IgD-negative memory B cell (primary cell): Measurements from ENCODE around the gene QSOX2. TPM values are rescaled to one million over a fixed set of nuclear protein-coding genes. Genes with fewer than 3 reads are reported as not detected.

Experiments
- H3K27ac Mint-ChIP-seq, 3 donors: one replicate each; pipeline ENCODE4 v1.8.0; 2020 to 2022; ENCODE audit warnings: mild to moderate bottlenecking in 3 of 3, mixed read lengths in 3 of 3, moderate library complexity in 1 of 3
- H3K27me3 Mint-ChIP-seq: one replicate; pipeline ENCODE4 v1.8.0; 2021; ENCODE audit warnings: mixed read lengths
- H3K36me3 Mint-ChIP-seq: one replicate; pipeline ENCODE4 v1.8.0; 2020; ENCODE audit warnings: mild to moderate bottlenecking, mixed read lengths
- H3K4me1 Mint-ChIP-seq, 3 donors: one replicate each; pipeline ENCODE4 v1.8.0; 2020 to 2022; ENCODE audit warnings: mixed read lengths in 3 of 3, mild to moderate bottlenecking in 1 of 3
- H3K4me3 Mint-ChIP-seq, 4 donors: one replicate each; pipeline ENCODE4 v1.8.0; 2020 to 2022; ENCODE audit warnings: mild to moderate bottlenecking in 4 of 4, mixed read lengths in 4 of 4, moderate library complexity in 3 of 4
- H3K9me3 Mint-ChIP-seq, 3 donors: one replicate each; pipeline ENCODE4 v1.8.0; 2020 to 2021; ENCODE audit warnings: mixed read lengths in 3 of 3, mild to moderate bottlenecking in 1 of 3
- polyA plus RNA-seq: library from polyadenylated mRNA; unstranded; fragments of 300-500 nt; fragmentation: Illumina TruSeq; gene quantifications from one replicate; pipeline ENCODE4 v1.2.3, GENCODE V29; 2021

The QSOX2 gene
- polyA plus RNA-seq, 1 donor from 2014 or later, result 2.1 TPM

GRCh38 chr9:136208675-136209074 lies 36.9 kb downstream of the QSOX2 start:
- H3K36me3 Mint-ChIP-seq, result peaks cover 6% of the 10 kb centered on the region
- peaks cover 16% of the 10 kb centered on the region for H3K27me3 Mint-ChIP-seq
- peak overlapping the region in 1 of 3 donors; percentile 73 for H3K27ac Mint-ChIP-seq
- H3K4me1 Mint-ChIP-seq, result peaks cover 2 to 17% (median 6%) of the 10 kb centered on the region in 3 donors
- no peak overlapping the region for H3K4me3 Mint-ChIP-seq
- H3K9me3 Mint-ChIP-seq, result no peaks in the 10 kb centered on the region

GRCh38 chr9:136207616-136208015 lies 38.0 kb downstream of the QSOX2 start:
- peaks cover 4% of the 10 kb centered on the region for H3K36me3 Mint-ChIP-seq
- no peak overlapping the region for H3K4me3 Mint-ChIP-seq

GRCh38 chr9:136206602-136207275 lies 38.9 kb downstream of the QSOX2 start:
- Mint-ChIP-seq H3K4me1 (peaks cover 2 to 12% (median 4%) of the 10 kb centered on the region in 3 donors), H3K9me3 (no peaks in the 10 kb centered on the region), H3K4me3 (peak overlapping the region in 1 of 4 donors; percentile 4), H3K36me3 (no peaks in the 10 kb centered on the region), H3K27me3 (peaks cover 20% of the 10 kb centered on the region), H3K27ac (peak overlapping the region in 2 of 3 donors; percentile 41 to 49)

More at GRCh38 chr9:136207616-136208015, 38.0 kb downstream of the QSOX2 start:
- Mint-ChIP-seq H3K27ac (peak overlapping the region in 2 of 3 donors; percentile 13 to 41), H3K27me3 (peaks cover 20% of the 10 kb centered on the region), H3K4me1 (peaks cover 2 to 17% (median 6%) of the 10 kb centered on the region in 3 donors), H3K9me3 (no peaks in the 10 kb centered on the region)

- no peaks in the 10 kb centered on the region for H3K9me3 Mint-ChIP-seq
- peaks cover 25% of the 10 kb centered on the region for H3K27me3 Mint-ChIP-seq
- H3K4me1 Mint-ChIP-seq, result peaks cover 2 to 12% (median 3%) of the 10 kb centered on the region in 3 donors
- H3K27ac Mint-ChIP-seq, result no peak overlapping the region
- H3K4me3 Mint-ChIP-seq, result peak overlapping the region in 1 of 4 donors; percentile 32
- no peaks in the 10 kb centered on the region for H3K36me3 Mint-ChIP-seq
Measured at GRCh38 chr9:136205707-136205992, 40.0 kb downstream of the QSOX2 start.

- H3K4me3 Mint-ChIP-seq, result peak within 1 kb of the TSS in 3 of 4 donors; percentile 32 to 51 (median 42)
- H3K4me1 Mint-ChIP-seq, result peaks cover 2 to 12% (median 3%) of the 10 kb centered on the region in 3 donors
- peak within 1 kb of the TSS; percentile 39 to 73 (median 63) for H3K27ac Mint-ChIP-seq
- H3K9me3 Mint-ChIP-seq, result no peaks in the 10 kb centered on the region
- peaks cover 30% of the 10 kb centered on the region for H3K27me3 Mint-ChIP-seq
- no peaks in the 10 kb centered on the region for H3K36me3 Mint-ChIP-seq
Measured at GRCh38 chr9:136204838-136205706, 40.5 kb downstream of the QSOX2 start, which contains the start of gene LHX3. LHX3 (minus strand) TSS chr9:136205128; CDS start chr9:136205012, 116 bp downstream.

- Mint-ChIP-seq H3K36me3 (no peaks in the 10 kb centered on the region), H3K9me3 (no peaks in the 10 kb centered on the region), H3K27me3 (peaks cover 34% of the 10 kb centered on the region), H3K4me3 (peak overlapping the region in 1 of 4 donors; percentile 51), H3K27ac (peak overlapping the region; percentile 39 to 73 (median 63)), H3K4me1 (peaks cover 2 to 12% (median 3%) of the 10 kb centered on the region in 3 donors)
Measured at GRCh38 chr9:136204145-136204805, 41.3 kb downstream of the QSOX2 start.

GRCh38 chr9:136203408-136204144 lies 42.0 kb downstream of the QSOX2 start:
- H3K4me3 Mint-ChIP-seq, result peak overlapping the region in 2 of 4 donors; percentile 39 to 42
- H3K9me3 Mint-ChIP-seq, result no peaks in the 10 kb centered on the region
- H3K27me3 Mint-ChIP-seq, result peaks cover 35% of the 10 kb centered on the region
- H3K27ac Mint-ChIP-seq, result peak overlapping the region; percentile 39 to 73 (median 63)
- H3K4me1 Mint-ChIP-seq, result peaks cover 2 to 12% (median 3%) of the 10 kb centered on the region in 3 donors
- no peaks in the 10 kb centered on the region for H3K36me3 Mint-ChIP-seq

GRCh38 chr9:136202454-136203407 lies 42.9 kb downstream of the QSOX2 start:
- Mint-ChIP-seq H3K4me3 (peak overlapping the region in 1 of 4 donors; percentile 39), H3K4me1 (peaks cover 5 to 12% (median 5%) of the 10 kb centered on the region in 3 donors), H3K27ac (no peak overlapping the region), H3K36me3 (no peaks in the 10 kb centered on the region), H3K9me3 (no peaks in the 10 kb centered on the region), H3K27me3 (peaks cover 44% of the 10 kb centered on the region)

GRCh38 chr9:136201609-136202453 lies 43.8 kb downstream of the QSOX2 start:
- Mint-ChIP-seq H3K27me3 (peaks cover 46% of the 10 kb centered on the region), H3K27ac (peak overlapping the region in 2 of 3 donors; percentile 71 to 74)

GRCh38 chr9:136201174-136201573 lies 44.4 kb downstream of the QSOX2 start:
- no peaks in the 10 kb centered on the region for H3K9me3 Mint-ChIP-seq
- peaks cover 6 to 9% (median 8%) of the 10 kb centered on the region in 3 donors for H3K4me1 Mint-ChIP-seq
- no peaks in the 10 kb centered on the region for H3K36me3 Mint-ChIP-seq
- peaks cover 52% of the 10 kb centered on the region for H3K27me3 Mint-ChIP-seq
- H3K4me3 Mint-ChIP-seq, result peak overlapping the region in 2 of 4 donors; percentile 33 to 43
- peak overlapping the region in 2 of 3 donors; percentile 71 to 74 for H3K27ac Mint-ChIP-seq

More at GRCh38 chr9:136201609-136202453, 43.8 kb downstream of the QSOX2 start:
- no peaks in the 10 kb centered on the region for H3K36me3 Mint-ChIP-seq
- H3K4me1 Mint-ChIP-seq, result peaks cover 4 to 10% (median 5%) of the 10 kb centered on the region in 3 donors
- H3K9me3 Mint-ChIP-seq, result no peaks in the 10 kb centered on the region
- no peak overlapping the region for H3K4me3 Mint-ChIP-seq

- peaks cover 5 to 8% (median 6%) of the 10 kb centered on the region in 3 donors for H3K4me1 Mint-ChIP-seq
- no peaks in the 10 kb centered on the region for H3K9me3 Mint-ChIP-seq
- H3K27me3 Mint-ChIP-seq, result peaks cover 50% of the 10 kb centered on the region
- no peaks in the 10 kb centered on the region for H3K36me3 Mint-ChIP-seq
- H3K4me3 Mint-ChIP-seq, result peak overlapping the region in 2 of 4 donors; percentile 43
- peak overlapping the region in 1 of 3 donors; percentile 71 for H3K27ac Mint-ChIP-seq
Measured at GRCh38 chr9:136200424-136200823, 45.2 kb downstream of the QSOX2 start.

- Mint-ChIP-seq H3K27me3 (peaks cover 53% of the 10 kb centered on the region), H3K36me3 (no peaks in the 10 kb centered on the region), H3K9me3 (no peaks in the 10 kb centered on the region), H3K27ac (peak overlapping the region in 1 of 3 donors; percentile 71), H3K4me1 (peaks cover 5 to 8% (median 6%) of the 10 kb centered on the region in 3 donors), H3K4me3 (peak overlapping the region in 1 of 4 donors; percentile 43)
Measured at GRCh38 chr9:136199391-136200288, 46.0 kb downstream of the QSOX2 start.
